ENCODE data around the gene SCARB1. TPM values are rescaled to one million over a fixed set of nuclear protein-coding genes. Genes with fewer than 3 reads are reported as not detected.

The SCARB1 gene
- total RNA-seq, 1 experiment from 2014 or later: 68.3 TPM

DNA sequence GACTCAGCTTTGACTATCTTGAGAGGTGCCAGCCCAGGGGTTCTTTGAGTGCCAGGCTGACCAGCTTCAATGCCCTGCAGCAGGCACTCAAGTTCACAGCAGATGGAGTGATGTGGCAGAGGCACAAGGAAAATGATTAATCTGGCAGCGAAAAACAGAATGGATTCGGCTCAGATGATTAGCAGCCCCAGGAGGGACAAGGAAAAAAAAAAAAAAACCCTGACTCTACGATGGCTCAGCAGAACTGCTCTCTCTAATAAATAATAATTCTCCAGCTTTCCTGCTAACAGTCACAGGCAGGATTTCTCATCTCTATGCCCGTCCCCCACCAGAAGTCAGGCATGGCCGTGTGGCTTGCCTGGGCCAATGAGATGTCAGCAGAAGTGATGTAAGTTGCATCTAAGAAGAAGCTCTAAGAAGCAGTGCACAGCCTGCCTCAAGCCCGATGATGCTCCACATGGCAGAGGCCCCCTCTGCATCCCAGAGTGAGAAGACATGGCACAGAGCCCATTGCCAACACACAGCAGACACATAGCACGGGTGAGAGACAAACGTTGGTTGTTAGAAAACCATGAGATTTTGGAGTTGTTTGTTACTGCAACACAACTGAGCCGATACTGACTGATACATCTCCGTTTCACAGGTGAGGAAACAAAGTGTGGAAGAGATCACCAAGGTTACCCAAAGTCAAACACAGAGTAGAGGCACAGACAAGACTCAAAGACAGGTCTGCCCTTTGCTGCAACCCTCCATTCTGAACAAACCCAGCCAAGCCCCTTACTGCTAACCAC lies 111.0 kb downstream of the SCARB1 start:
- H3K4me3 Mint-ChIP-seq: no peak overlapping the region
- ATAC-seq (no peak), DNase-seq (ENCODE audit: low spot score) (no peak)
- H3K27me3 Mint-ChIP-seq (ENCODE audit: low read depth): no peaks in the 10 kb centered on the region; the same call in none of the 2 replicates
- TF ChIP-seq, protein P1, sequence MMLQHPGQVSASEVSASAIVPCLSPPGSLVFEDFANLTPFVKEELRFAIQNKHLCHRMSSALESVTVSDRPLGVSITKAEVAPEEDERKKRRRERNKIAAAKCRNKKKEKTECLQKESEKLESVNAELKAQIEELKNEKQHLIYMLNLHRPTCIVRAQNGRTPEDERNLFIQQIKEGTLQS (CRISPR knock-in tag; conservative IDR thresholded peaks at IDR 0.05): no peak
- TF ChIP-seq, protein P2, sequence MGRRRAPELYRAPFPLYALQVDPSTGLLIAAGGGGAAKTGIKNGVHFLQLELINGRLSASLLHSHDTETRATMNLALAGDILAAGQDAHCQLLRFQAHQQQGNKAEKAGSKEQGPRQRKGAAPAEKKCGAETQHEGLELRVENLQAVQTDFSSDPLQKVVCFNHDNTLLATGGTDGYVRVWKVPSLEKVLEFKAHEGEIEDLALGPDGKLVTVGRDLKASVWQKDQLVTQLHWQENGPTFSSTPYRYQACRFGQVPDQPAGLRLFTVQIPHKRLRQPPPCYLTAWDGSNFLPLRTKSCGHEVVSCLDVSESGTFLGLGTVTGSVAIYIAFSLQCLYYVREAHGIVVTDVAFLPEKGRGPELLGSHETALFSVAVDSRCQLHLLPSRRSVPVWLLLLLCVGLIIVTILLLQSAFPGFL (CRISPR knock-in tag; IDR thresholded peaks at IDR 0.05; ENCODE audit: borderline replicate concordance): no peak
- TF ChIP-seq JAZF1 (CRISPR knock-in tag; IDR thresholded peaks at IDR 0.05): no peak
- TF ChIP-seq, protein P3, sequence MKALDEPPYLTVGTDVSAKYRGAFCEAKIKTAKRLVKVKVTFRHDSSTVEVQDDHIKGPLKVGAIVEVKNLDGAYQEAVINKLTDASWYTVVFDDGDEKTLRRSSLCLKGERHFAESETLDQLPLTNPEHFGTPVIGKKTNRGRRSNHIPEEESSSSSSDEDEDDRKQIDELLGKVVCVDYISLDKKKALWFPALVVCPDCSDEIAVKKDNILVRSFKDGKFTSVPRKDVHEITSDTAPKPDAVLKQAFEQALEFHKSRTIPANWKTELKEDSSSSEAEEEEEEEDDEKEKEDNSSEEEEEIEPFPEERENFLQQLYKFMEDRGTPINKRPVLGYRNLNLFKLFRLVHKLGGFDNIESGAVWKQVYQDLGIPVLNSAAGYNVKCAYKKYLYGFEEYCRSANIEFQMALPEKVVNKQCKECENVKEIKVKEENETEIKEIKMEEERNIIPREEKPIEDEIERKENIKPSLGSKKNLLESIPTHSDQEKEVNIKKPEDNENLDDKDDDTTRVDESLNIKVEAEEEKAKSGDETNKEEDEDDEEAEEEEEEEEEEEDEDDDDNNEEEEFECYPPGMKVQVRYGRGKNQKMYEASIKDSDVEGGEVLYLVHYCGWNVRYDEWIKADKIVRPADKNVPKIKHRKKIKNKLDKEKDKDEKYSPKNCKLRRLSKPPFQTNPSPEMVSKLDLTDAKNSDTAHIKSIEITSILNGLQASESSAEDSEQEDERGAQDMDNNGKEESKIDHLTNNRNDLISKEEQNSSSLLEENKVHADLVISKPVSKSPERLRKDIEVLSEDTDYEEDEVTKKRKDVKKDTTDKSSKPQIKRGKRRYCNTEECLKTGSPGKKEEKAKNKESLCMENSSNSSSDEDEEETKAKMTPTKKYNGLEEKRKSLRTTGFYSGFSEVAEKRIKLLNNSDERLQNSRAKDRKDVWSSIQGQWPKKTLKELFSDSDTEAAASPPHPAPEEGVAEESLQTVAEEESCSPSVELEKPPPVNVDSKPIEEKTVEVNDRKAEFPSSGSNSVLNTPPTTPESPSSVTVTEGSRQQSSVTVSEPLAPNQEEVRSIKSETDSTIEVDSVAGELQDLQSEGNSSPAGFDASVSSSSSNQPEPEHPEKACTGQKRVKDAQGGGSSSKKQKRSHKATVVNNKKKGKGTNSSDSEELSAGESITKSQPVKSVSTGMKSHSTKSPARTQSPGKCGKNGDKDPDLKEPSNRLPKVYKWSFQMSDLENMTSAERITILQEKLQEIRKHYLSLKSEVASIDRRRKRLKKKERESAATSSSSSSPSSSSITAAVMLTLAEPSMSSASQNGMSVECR (CRISPR knock-in tag; IDR thresholded peaks at IDR 0.05; ENCODE audit: borderline replicate concordance): no peak
- TF ChIP-seq ZNF671 (CRISPR knock-in tag; IDR thresholded peaks at IDR 0.05): no peak
- TF ChIP-seq CREB1 (CRISPR knock-in tag; IDR thresholded peaks at IDR 0.05): no peak
- TF ChIP-seq, protein P4, sequence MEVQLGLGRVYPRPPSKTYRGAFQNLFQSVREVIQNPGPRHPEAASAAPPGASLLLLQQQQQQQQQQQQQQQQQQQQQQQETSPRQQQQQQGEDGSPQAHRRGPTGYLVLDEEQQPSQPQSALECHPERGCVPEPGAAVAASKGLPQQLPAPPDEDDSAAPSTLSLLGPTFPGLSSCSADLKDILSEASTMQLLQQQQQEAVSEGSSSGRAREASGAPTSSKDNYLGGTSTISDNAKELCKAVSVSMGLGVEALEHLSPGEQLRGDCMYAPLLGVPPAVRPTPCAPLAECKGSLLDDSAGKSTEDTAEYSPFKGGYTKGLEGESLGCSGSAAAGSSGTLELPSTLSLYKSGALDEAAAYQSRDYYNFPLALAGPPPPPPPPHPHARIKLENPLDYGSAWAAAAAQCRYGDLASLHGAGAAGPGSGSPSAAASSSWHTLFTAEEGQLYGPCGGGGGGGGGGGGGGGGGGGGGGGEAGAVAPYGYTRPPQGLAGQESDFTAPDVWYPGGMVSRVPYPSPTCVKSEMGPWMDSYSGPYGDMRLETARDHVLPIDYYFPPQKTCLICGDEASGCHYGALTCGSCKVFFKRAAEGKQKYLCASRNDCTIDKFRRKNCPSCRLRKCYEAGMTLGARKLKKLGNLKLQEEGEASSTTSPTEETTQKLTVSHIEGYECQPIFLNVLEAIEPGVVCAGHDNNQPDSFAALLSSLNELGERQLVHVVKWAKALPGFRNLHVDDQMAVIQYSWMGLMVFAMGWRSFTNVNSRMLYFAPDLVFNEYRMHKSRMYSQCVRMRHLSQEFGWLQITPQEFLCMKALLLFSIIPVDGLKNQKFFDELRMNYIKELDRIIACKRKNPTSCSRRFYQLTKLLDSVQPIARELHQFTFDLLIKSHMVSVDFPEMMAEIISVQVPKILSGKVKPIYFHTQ (CRISPR knock-in tag; IDR thresholded peaks at IDR 0.05): no peak
- TF ChIP-seq ZNF423 (CRISPR knock-in tag; IDR thresholded peaks at IDR 0.05): no peak
- TF ChIP-seq, protein P5, sequence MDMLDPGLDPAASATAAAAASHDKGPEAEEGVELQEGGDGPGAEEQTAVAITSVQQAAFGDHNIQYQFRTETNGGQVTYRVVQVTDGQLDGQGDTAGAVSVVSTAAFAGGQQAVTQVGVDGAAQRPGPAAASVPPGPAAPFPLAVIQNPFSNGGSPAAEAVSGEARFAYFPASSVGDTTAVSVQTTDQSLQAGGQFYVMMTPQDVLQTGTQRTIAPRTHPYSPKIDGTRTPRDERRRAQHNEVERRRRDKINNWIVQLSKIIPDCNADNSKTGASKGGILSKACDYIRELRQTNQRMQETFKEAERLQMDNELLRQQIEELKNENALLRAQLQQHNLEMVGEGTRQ (CRISPR knock-in tag; IDR thresholded peaks at IDR 0.05): no peak
- no peak for TF ChIP-seq ZNF396 (CRISPR knock-in tag; IDR thresholded peaks at IDR 0.05; ENCODE audit: borderline replicate concordance)
- TF ChIP-seq MXD4 (CRISPR knock-in tag; IDR thresholded peaks at IDR 0.05; ENCODE audit: borderline replicate concordance): no peak
- no peak for TF ChIP-seq ZBTB21 (CRISPR knock-in tag; IDR thresholded peaks at IDR 0.05; ENCODE audit: borderline replicate concordance)
- TF ChIP-seq, protein P6, sequence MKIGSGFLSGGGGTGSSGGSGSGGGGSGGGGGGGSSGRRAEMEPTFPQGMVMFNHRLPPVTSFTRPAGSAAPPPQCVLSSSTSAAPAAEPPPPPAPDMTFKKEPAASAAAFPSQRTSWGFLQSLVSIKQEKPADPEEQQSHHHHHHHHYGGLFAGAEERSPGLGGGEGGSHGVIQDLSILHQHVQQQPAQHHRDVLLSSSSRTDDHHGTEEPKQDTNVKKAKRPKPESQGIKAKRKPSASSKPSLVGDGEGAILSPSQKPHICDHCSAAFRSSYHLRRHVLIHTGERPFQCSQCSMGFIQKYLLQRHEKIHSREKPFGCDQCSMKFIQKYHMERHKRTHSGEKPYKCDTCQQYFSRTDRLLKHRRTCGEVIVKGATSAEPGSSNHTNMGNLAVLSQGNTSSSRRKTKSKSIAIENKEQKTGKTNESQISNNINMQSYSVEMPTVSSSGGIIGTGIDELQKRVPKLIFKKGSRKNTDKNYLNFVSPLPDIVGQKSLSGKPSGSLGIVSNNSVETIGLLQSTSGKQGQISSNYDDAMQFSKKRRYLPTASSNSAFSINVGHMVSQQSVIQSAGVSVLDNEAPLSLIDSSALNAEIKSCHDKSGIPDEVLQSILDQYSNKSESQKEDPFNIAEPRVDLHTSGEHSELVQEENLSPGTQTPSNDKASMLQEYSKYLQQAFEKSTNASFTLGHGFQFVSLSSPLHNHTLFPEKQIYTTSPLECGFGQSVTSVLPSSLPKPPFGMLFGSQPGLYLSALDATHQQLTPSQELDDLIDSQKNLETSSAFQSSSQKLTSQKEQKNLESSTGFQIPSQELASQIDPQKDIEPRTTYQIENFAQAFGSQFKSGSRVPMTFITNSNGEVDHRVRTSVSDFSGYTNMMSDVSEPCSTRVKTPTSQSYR (CRISPR knock-in tag; IDR thresholded peaks at IDR 0.05): no peak
- peaks cover 28% of the 10 kb centered on the region for H3K36me3 Mint-ChIP-seq
- H3K4me1 Mint-ChIP-seq: peaks cover 24% of the 10 kb centered on the region
- ChIA-PET POLR2A (interaction anchor here (0.5 kb wide), 1 partner anchor 169 kb away, joined by 4 read pairs; no protein-coding TSS in a partner anchor), CTCF (interaction anchor here (0.6 kb wide), 1 partner anchor 372 kb away, joined by 3 read pairs; no protein-coding TSS in a partner anchor)
- H3K9me3 Mint-ChIP-seq: peaks cover 27% of the 10 kb centered on the region
- H3K27ac Mint-ChIP-seq: no peak overlapping the region

All from WTC11 (cell line).